Upper lobe of left lung (tissue), 6 donors: ENCODE measurements around the gene CDH13. TPM values are rescaled to one million over a fixed set of nuclear protein-coding genes. Genes with fewer than 3 reads are reported as not detected.

Experiments used
- ATAC-seq, 2 donors: fragments of 200-7000 bp; cut with Tn5 transposase; one replicate each; pipeline ENCODE4 v1.9.1; 2022; ENCODE audit warnings: mild to moderate bottlenecking in 2 of 2, moderate library complexity in 2 of 2; ENCODE audit not compliant: low FRiP score in 2 of 2
- DNase-seq, 2 donors: peaks; one replicate each; pipeline ENCODE4 v3.0.0-alpha.2; 2019 to 2020
- H3K27ac ChIP-seq, 4 donors: fragments of 200-600 bp; sonication (generic); one replicate each; pipeline ENCODE4 v1.5.1; 2016 to 2019
- H3K27me3 ChIP-seq, 4 donors: fragments of 200-600 bp; sonication (generic); one replicate each; pipeline ENCODE4 v1.5.1; 2017 to 2019
- H3K36me3 ChIP-seq, 4 donors: fragments of 200-600 bp; sonication (generic); one replicate each; pipeline ENCODE4 v1.5.1; 2016 to 2019
- H3K4me1 ChIP-seq, 4 donors: fragments of 200-600 bp; sonication (generic); one replicate each; pipeline ENCODE4 v1.5.1; 2018 to 2019
- H3K4me3 ChIP-seq, 4 donors: fragments of 200-600 bp; sonication (generic); one replicate each; pipeline ENCODE4 v1.5.1; 2017 to 2019; ENCODE audit warnings: mild to moderate bottlenecking in 2 of 4, moderate library complexity in 1 of 4
- H3K9me3 ChIP-seq, 4 donors: fragments of 200-600 bp; sonication (generic); one replicate each; pipeline ENCODE4 v1.5.1; 2018 to 2019
- CTCF ChIP-seq, 6 experiments: fragments of 450-650 bp in 4 of 6; fragments of 200-600 bp in 2 of 6; sonication (generic) in 2 of 6; IDR thresholded peaks; one replicate each; pipeline ENCODE4 v1.5.1; 2016 to 2019; ENCODE audit warnings: antibody characterized with exemption in 6 of 6
- EP300 ChIP-seq, 4 donors: sonication (generic); formaldehyde crosslinking; IDR thresholded peaks; one replicate each; pipeline ENCODE4 v1.5.1; 2017; ENCODE audit warnings: antibody characterized with exemption in 4 of 4, control low read depth in 2 of 4
- POLR2A ChIP-seq, 4 donors: fragments of 450-650 bp; IDR thresholded peaks; one replicate each; pipeline ENCODE4 v1.5.1; 2016 to 2017; ENCODE audit warnings: antibody characterized with exemption in 4 of 4, mild to moderate bottlenecking in 2 of 4
- POLR2AphosphoS5 ChIP-seq, 2 donors: sonication (generic); formaldehyde crosslinking; IDR thresholded peaks; one replicate each; pipeline ENCODE4 v1.5.1; 2017; ENCODE audit warnings: antibody characterized with exemption in 2 of 2
- WGBS, 2 donors: methylation state at CpG; one replicate each; pipeline ENCODE4 v1.1.5; 2017 to 2018; 5-methylcytosine and 5-hydroxymethylcytosine counted together
- total RNA-seq, 6 donors: library from RNA; depleted of rRNA in 4 of 6; stranded (reverse); fragments of >200 nt in 4 of 6; gene quantifications; one replicate each; pipeline versions ENCODE4 v1.1.0 to v1.2.1, GENCODE V29; 2016 to 2021
- donor health status: DM: no; HTN: no; CAD: no; lungs with moderate emphysema.
- donor health status: DM: no; HTN: yes; CAD: no; lungs with severe emphysema.

Gene CDH13
- total RNA-seq, 6 donors from 2014 or later, result 11.3 to 39.8 (median 19.9) TPM

GRCh38 chr16:83269541-83269940, 642.8 kb downstream of the CDH13 start:
- WGBS, 2 donors, result 69 to 79% methylated on average over 2 of the region's 2 CpGs
- no peak for ATAC-seq
- H3K27ac ChIP-seq, result no peak overlapping the region

GRCh38 chr16:83270061-83270460, 643.3 kb downstream of the CDH13 start:
- Histone ChIP-seq H3K36me3 (no peaks in the 10 kb centered on the region), H3K4me3 (no peak overlapping the region), H3K27ac (no peak overlapping the region), H3K27me3 (no peaks in the 10 kb centered on the region), H3K9me3 (no peaks in the 10 kb centered on the region), H3K4me1 (no peaks in the 10 kb centered on the region)
- ATAC-seq (no peak), DNase-seq (no peak)
- WGBS, 2 donors, result 82 to 87% methylated on average over 4 of the region's 4 CpGs
- TF ChIP-seq CTCF (IDR thresholded peaks at IDR 0.05), result no peak
- TF ChIP-seq POLR2A (IDR thresholded peaks at IDR 0.05), result no peak
- no peak for TF ChIP-seq EP300 (IDR thresholded peaks at IDR 0.05)
- TF ChIP-seq POLR2AphosphoS5 (IDR thresholded peaks at IDR 0.05), result no peak

More at GRCh38 chr16:83269541-83269940, 642.8 kb downstream of the CDH13 start:
- H3K4me1 ChIP-seq, result no peaks in the 10 kb centered on the region
- TF ChIP-seq CTCF (IDR thresholded peaks at IDR 0.05) (no peak), EP300 (IDR thresholded peaks at IDR 0.05) (no peak), POLR2AphosphoS5 (IDR thresholded peaks at IDR 0.05) (no peak), POLR2A (IDR thresholded peaks at IDR 0.05) (no peak)
- H3K9me3 ChIP-seq, result no peaks in the 10 kb centered on the region
- H3K4me3 ChIP-seq, result no peak overlapping the region
- no peaks in the 10 kb centered on the region for H3K27me3 ChIP-seq
- DNase-seq, result no peak
- H3K36me3 ChIP-seq, result no peaks in the 10 kb centered on the region

- Histone ChIP-seq H3K4me3 (no peak overlapping the region), H3K4me1 (no peaks in the 10 kb centered on the region), H3K27ac (no peak overlapping the region), H3K9me3 (no peaks in the 10 kb centered on the region), H3K36me3 (no peaks in the 10 kb centered on the region), H3K27me3 (no peaks in the 10 kb centered on the region)
- WGBS, 2 donors, result 42 to 43% methylated on average over 3 of the region's 3 CpGs
- DNase-seq (no peak), ATAC-seq (no peak)
- TF ChIP-seq EP300 (IDR thresholded peaks at IDR 0.05), result no peak
- no peak for TF ChIP-seq POLR2A (IDR thresholded peaks at IDR 0.05)
- TF ChIP-seq POLR2AphosphoS5 (IDR thresholded peaks at IDR 0.05), result no peak
- no peak for TF ChIP-seq CTCF (IDR thresholded peaks at IDR 0.05)
Observed at GRCh38 chr16:83270640-83271039, 643.9 kb downstream of the CDH13 start.

GRCh38 chr16:83271123-83271522, 644.4 kb downstream of the CDH13 start:
- H3K27ac ChIP-seq, result no peak overlapping the region
- no peak overlapping the region for H3K4me3 ChIP-seq

More at GRCh38 chr16:83271123-83271522, 644.4 kb downstream of the CDH13 start:
- H3K27me3 ChIP-seq, result no peaks in the 10 kb centered on the region
- no peak for DNase-seq
- 27 to 37% methylated on average over 2 of the region's 2 CpGs for WGBS, 2 donors
- H3K36me3 ChIP-seq, result no peaks in the 10 kb centered on the region
- no peaks in the 10 kb centered on the region for H3K9me3 ChIP-seq
- TF ChIP-seq CTCF (IDR thresholded peaks at IDR 0.05), result no peak
- TF ChIP-seq POLR2A (IDR thresholded peaks at IDR 0.05), result no peak
- TF ChIP-seq EP300 (IDR thresholded peaks at IDR 0.05), result no peak
- TF ChIP-seq POLR2AphosphoS5 (IDR thresholded peaks at IDR 0.05), result no peak
- ATAC-seq, result no peak
- no peaks in the 10 kb centered on the region for H3K4me1 ChIP-seq
